NCI-H2081 (cell line): Measurements from ENCODE around the gene MTA1.

ENCODE experiments used
- DNase-seq, 2 experiments: peaks; one replicate each; lab custom pipeline; 2025; lab: John Stamatoyannopoulos, UW

MTA1 gene

GRCh38 chr14:105423488-105424195, 4.0 kb downstream of the MTA1 start:
- no peak for DNase-seq

GRCh38 chr14:105424861-105425260, 5.2 kb downstream of the MTA1 start:
- no peak for DNase-seq

- DNase-seq = no peak
Observed at GRCh38 chr14:105425823-105426247, 6.2 kb downstream of the MTA1 start.

- no peak for DNase-seq
Observed at GRCh38 chr14:105426416-105427130, 6.9 kb downstream of the MTA1 start.

- no peak for DNase-seq
Observed at GRCh38 chr14:105427412-105427811, 7.8 kb downstream of the MTA1 start.

GRCh38 chr14:105427936-105428485, 8.4 kb downstream of the MTA1 start:
- no peak for DNase-seq

GRCh38 chr14:105430042-105430441, 10.4 kb downstream of the MTA1 start:
- no peak for DNase-seq

- DNase-seq = no peak
Observed at GRCh38 chr14:105430565-105430964, 10.9 kb downstream of the MTA1 start.

- DNase-seq = no peak
Observed at GRCh38 chr14:105431256-105431655, 11.6 kb downstream of the MTA1 start.

GRCh38 chr14:105432657-105433056, 13.0 kb downstream of the MTA1 start:
- DNase-seq = no peak

- no peak for DNase-seq
Observed at GRCh38 chr14:105433161-105433605, 13.6 kb downstream of the MTA1 start.

- DNase-seq = no peak
Observed at GRCh38 chr14:105436402-105436801, 16.8 kb downstream of the MTA1 start.

- DNase-seq = peak; percentile 27 to 58
Observed at GRCh38 chr14:105436891-105437722, 17.5 kb downstream of the MTA1 start.

- no peak for DNase-seq
Observed at GRCh38 chr14:105437723-105438500, 18.3 kb downstream of the MTA1 start.

GRCh38 chr14:105439179-105439578, 19.6 kb downstream of the MTA1 start:
- DNase-seq = no peak

- peak; percentile 27 to 70 for DNase-seq
Observed at GRCh38 chr14:105439710-105440553, 20.3 kb downstream of the MTA1 start.

GRCh38 chr14:105440554-105440900, 20.9 kb downstream of the MTA1 start:
- DNase-seq = no peak

- DNase-seq = no peak
Observed at GRCh38 chr14:105440992-105441391, 21.4 kb downstream of the MTA1 start.

GRCh38 chr14:105442125-105442524, 22.5 kb downstream of the MTA1 start:
- no peak for DNase-seq

- no peak for DNase-seq
Observed at GRCh38 chr14:105442834-105443233, 23.2 kb downstream of the MTA1 start.

- no peak for DNase-seq
Observed at GRCh38 chr14:105444859-105445258, 25.2 kb downstream of the MTA1 start.
